K562 (cell line): Measurements from ENCODE around the gene SLC25A1. TPM values are rescaled to one million over a fixed set of nuclear protein-coding genes. Genes with fewer than 3 reads are reported as not detected.

Source experiments
- ATAC-seq: fragments of 200-7000 bp; cut with Tn5 transposase; 3 replicates; pipeline ENCODE4 v1.9.1; 2020; ENCODE audit warnings: moderate library complexity
- BruUV-seq: library from RNA; stranded (reverse); fragments of 400-500 nt; replicated peaks from 2 replicates; lab custom pipeline; 2021; lab: Mats Ljungman, UMichigan
- CTCF ChIA-PET: fragments of 300-600 bp; formaldehyde crosslinking; extraction: SDS; loops from one replicate; lab custom pipeline; 2021; ENCODE audit warnings: low intra/inter-chr PET ratio; lab: Yijun Ruan, JAX
- POLR2A ChIA-PET: fragments of 300-600, 350-650 bp; sonication (Branson Sonifier 250); formaldehyde crosslinking; extraction: SDS; loops from one replicate; lab custom pipeline; 2021; ENCODE audit warnings: antibody characterized with exemption, inconsistent platforms; lab: Yijun Ruan, JAX
- DNase-seq, 4 experiments: peaks; one replicate each; pipeline versions ENCODE4 v3.0.0 to v3.0.0-alpha.2; 2011 to 2018; ENCODE audit warnings: low spot score in 3 of 4, mixed read lengths in 3 of 4; ENCODE audit errors: extremely low read depth in 1 of 4
- FAIRE-seq: peaks from 2 replicates; lab custom pipeline; 2011; peaks lifted over from hg19 to GRCh38; lab: Jason Lieb, UNC
- H2AFZ ChIP-seq: 2 replicates; pipeline ENCODE4 v1.6.0; 2011; ENCODE audit warnings: low read depth, low read length, control low read depth, inconsistent platforms
- H3K27ac ChIP-seq: fragments of 200-600 bp; 3 replicates; pipeline ENCODE4 v1.8.0; 2011; ENCODE audit warnings: low read depth, mild to moderate bottlenecking, control low read depth, inconsistent platforms, low read length, moderate library complexity, mixed read lengths; ENCODE audit errors: extremely low read depth
- H3K27me3 ChIP-seq, 2 experiments: fragments of 300-600 bp in 1 of 2; 2 replicates in 1 of 2; 3 replicates in 1 of 2; pipeline versions ENCODE4 v1.6.0 to v1.8.0; 2011; ENCODE audit warnings: inconsistent platforms in 2 of 2, low read length in 2 of 2, mild to moderate bottlenecking in 1 of 2, mixed read lengths in 1 of 2, moderate library complexity in 1 of 2; ENCODE audit not compliant: control insufficient read depth in 2 of 2, insufficient read depth in 2 of 2
- H3K36me3 ChIP-seq: fragments of 300-600 bp; 3 replicates; pipeline ENCODE4 v1.8.0; 2011; ENCODE audit warnings: mild to moderate bottlenecking, low read length, inconsistent platforms; ENCODE audit not compliant: control insufficient read depth, insufficient read depth
- H3K4me1 ChIP-seq, 2 experiments: fragments of 200-600 bp in 1 of 2; replicated peaks in 1 of 2; 2 replicates in 1 of 2; 3 replicates in 1 of 2; pipeline versions ENCODE4 v1.5.1 to v1.8.0; 2011; ENCODE audit warnings: inconsistent platforms in 2 of 2, low read length in 2 of 2, mild to moderate bottlenecking in 1 of 2, mixed read lengths in 1 of 2, moderate library complexity in 1 of 2; ENCODE audit not compliant: control insufficient read depth in 2 of 2, insufficient read depth in 2 of 2
- H3K4me2 ChIP-seq: 2 replicates; pipeline ENCODE4 v1.6.1; 2011; ENCODE audit warnings: low read length, control low read depth, inconsistent platforms, mixed read lengths; ENCODE audit not compliant: insufficient read depth
- H3K4me3 ChIP-seq: fragments of 200-600 bp; sonication (generic), shearing (Covaris generic); 2 replicates; pipeline ENCODE4 v1.5.1; 2016; ENCODE audit warnings: control low read depth, inconsistent platforms
- H3K79me2 ChIP-seq: fragments of 200-600 bp; 3 replicates; pipeline ENCODE4 v1.8.0; 2011; ENCODE audit warnings: low read length, inconsistent platforms; ENCODE audit not compliant: control insufficient read depth, insufficient read depth
- H3K9ac ChIP-seq, 2 experiments: 2 replicates each; pipeline versions ENCODE4 v1.6.0 to v1.6.1; 2011; ENCODE audit warnings: low read depth in 2 of 2, low read length in 2 of 2, control low read depth in 1 of 2, inconsistent platforms in 1 of 2, mild to moderate bottlenecking in 1 of 2, mixed read lengths in 1 of 2; ENCODE audit not compliant: insufficient read depth in 1 of 2
- H3K9me1 ChIP-seq: one replicate; pipeline ENCODE4 v1.6.0; 2011; ENCODE audit warnings: inconsistent platforms, mild to moderate bottlenecking, low read length, moderate library complexity; ENCODE audit not compliant: control insufficient read depth, insufficient read depth
- H3K9me3 ChIP-seq: replicated peaks from 2 replicates; pipeline ENCODE4 v1.5.1; 2011; ENCODE audit warnings: low read depth, low read length, inconsistent platforms; ENCODE audit not compliant: control insufficient read depth, insufficient read depth
- H4K20me1 ChIP-seq: replicated peaks from 2 replicates; pipeline ENCODE4 v1.6.1; 2011; ENCODE audit warnings: low read length, inconsistent platforms, mixed read lengths; ENCODE audit not compliant: control insufficient read depth, insufficient read depth
- CBFB ChIP-seq: sonication (generic); formaldehyde crosslinking; IDR thresholded peaks from 2 replicates; pipeline ENCODE4 v1.4.0; 2020; ENCODE audit warnings: mild to moderate bottlenecking, missing genetic modification reagents
- LARP7 ChIP-seq: fragments of 450-650 bp; IDR thresholded peaks from 2 replicates; pipeline ENCODE4 v1.6.1; 2016
- MGA ChIP-seq: fragments of 450-650 bp; IDR thresholded peaks from 2 replicates; pipeline ENCODE4 v1.6.1; 2016; ENCODE audit warnings: mild to moderate bottlenecking, moderate library complexity
- NR2C2 ChIP-seq, 2 experiments: fragments of 200-800 bp in 1 of 2; sonication (Bioruptor generic) in 1 of 2; sonication (generic) in 1 of 2; formaldehyde crosslinking in 1 of 2; IDR thresholded peaks; 2 replicates each; pipeline versions ENCODE4 v1.6.1 to v1.8.0; 2016 to 2022; ENCODE audit warnings: mild to moderate bottlenecking in 1 of 2, missing compliant biosample characterization in 1 of 2, missing genetic modification characterization in 1 of 2, missing genetic modification reagents in 1 of 2
- XRCC3 ChIP-seq: fragments of 450-650 bp; IDR thresholded peaks from 2 replicates; pipeline ENCODE4 v1.6.1; 2017; ENCODE audit warnings: mild to moderate bottlenecking, moderate library complexity
- ZNF121 ChIP-seq: sonication (generic); formaldehyde crosslinking; conservative IDR thresholded peaks from 2 replicates; pipeline ENCODE4 v1.8.0; 2022; ENCODE audit warnings: missing genetic modification reagents
- ZNF41 ChIP-seq: fragments of 250-450 bp; sonication (Bioruptor Pico); conservative IDR thresholded peaks from 2 replicates; pipeline ENCODE4 v1.4.0; 2020; ENCODE audit warnings: mild to moderate bottlenecking
- ZNF780A ChIP-seq: fragments of 250-450 bp; sonication (Bioruptor Pico); IDR thresholded peaks from 2 replicates; pipeline ENCODE4 v1.5.0; 2021; ENCODE audit warnings: mild to moderate bottlenecking
- WGBS: fragments of 100-300 bp; shearing (Covaris generic); methylation state at CpG from one replicate; pipeline ENCODE4 v1.1.6; 2016; ENCODE audit warnings: low coverage, mixed read lengths; ENCODE audit not compliant: insufficient coverage; ENCODE audit errors: missing lambda C conversion rate; 5-methylcytosine and 5-hydroxymethylcytosine counted together
- in situ Hi-C: fragments of 300-500 bp; cut with MboI; formaldehyde crosslinking; loops from 4 replicates; pipeline ENCODE4 v1.15.0; 2018; ENCODE audit warnings: inconsistent platforms, mixed read lengths
- intact Hi-C: fragments of 100-400 bp; cut with micrococcal nuclease; formaldehyde crosslinking; loops from 2 replicates; pipeline ENCODE4 v1.14.2; 2022
- polyA plus RNA-seq, 8 experiments: library from polyadenylated mRNA; depleted of rRNA in 4 of 8; stranded (reverse) in 5 of 8; unstranded in 3 of 8; fragments of >200 nt; fragmentation: Nextera tagmentation in 2 of 8; fragmentation: Illumina TruSeq in 1 of 8; extraction: Ambion mirVana in 2 of 8; extraction: Trizol in 1 of 8; gene quantifications; 2 replicates each; pipeline versions ENCODE4 v1.2.1 to v1.2.3, GENCODE V29; 2011 to 2014; ENCODE audit warnings: inconsistent platforms in 1 of 8, missing spikeins in 1 of 8
- total RNA-seq, 7 experiments: library from RNA; depleted of rRNA in 6 of 7; stranded (reverse); fragments of >200 nt in 6 of 7; fragmentation: Illumina TruSeq in 2 of 7; extraction: Trizol in 2 of 7; gene quantifications; 2 replicates each; pipeline versions ENCODE4 v1.2.1 to v1.2.3, GENCODE V29; 2011 to 2021; ENCODE audit warnings: low replicate concordance in 1 of 7

The SLC25A1 gene
- total and polyA plus RNA-seq, 9 of the 15 experiments (the other 6 are each of a cell fraction or from before 2014, with no cell fraction given): 11.0 to 408 (median 110) TPM

DNA sequence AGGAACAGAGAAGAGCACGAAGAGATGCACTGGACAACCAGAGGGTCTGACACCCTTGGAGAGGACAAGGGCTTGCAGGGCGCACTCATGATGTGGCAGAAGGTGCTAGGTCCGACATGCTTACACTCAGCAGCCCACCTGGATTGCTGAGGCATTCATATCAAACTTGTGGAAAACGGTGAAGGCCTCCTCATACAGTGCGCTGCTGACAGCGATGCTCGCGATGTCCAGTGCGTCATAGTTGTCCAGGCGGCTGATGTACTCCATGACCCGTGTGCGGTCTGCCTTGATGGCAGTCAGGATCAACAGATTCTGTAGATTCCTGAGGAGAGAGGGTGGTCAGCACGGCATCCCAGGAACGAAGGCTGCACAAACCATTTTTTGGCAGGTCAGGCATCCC is 31.7 kb upstream of the SLC25A1 start:
- DNase-seq: no peak
- no TSS peak for BruUV-seq
- Histone ChIP-seq H3K9me1 (no peaks in the 10 kb centered on the region), H3K9me3 (no peaks in the 10 kb centered on the region), H2AFZ (no peak overlapping the region), H3K4me2 (no peak overlapping the region), H4K20me1 (0 out of 2 replicates have a peak, but pooled peaks cover 7% of the 10 kb centered on the region), H3K79me2 (no peaks in the 10 kb centered on the region), H3K27me3 (peaks cover 36 to 39% of the 10 kb centered on the region in 2 experiments), H3K9ac (no peak overlapping the region; a peak in 1 of 4 replicates), H3K27ac (no peak overlapping the region), H3K36me3 (no peaks in the 10 kb centered on the region), H3K4me1 (peaks cover 3 to 10% of the 10 kb centered on the region in 2 experiments; a peak in 4 of 5 replicates), H3K4me3 (no peak overlapping the region)
- ChIA-PET CTCF (no interaction called here), POLR2A (no interaction called here)
- whole genome bisulfite sequencing: 16% methylated on average over 14 of the region's 14 CpGs
- no peak for ATAC-seq
- intact Hi-C loops (no loop called here), in situ Hi-C loops (no loop called here)
- no peak for FAIRE-seq
- TF ChIP-seq ZNF121 (CRISPR knock-in tag): no peak
- TF ChIP-seq LARP7: no peak
- no peak for TF ChIP-seq MGA
- TF ChIP-seq XRCC3: no peak
- no peak for TF ChIP-seq ZNF41
- TF ChIP-seq NR2C2 (CRISPR knock-in tag; IDR thresholded peaks at IDR 0.05): no peak
- no peak for TF ChIP-seq NR2C2 (tag; IDR thresholded peaks at IDR 0.05)
- no peak for TF ChIP-seq CBFB (CRISPR knock-in tag)
- no peak for TF ChIP-seq ZNF780A (CRISPR knock-in tag)
